COR-L47 (cell line): Measurements from ENCODE around the gene SUPT6H.

Experiments
- DNase-seq: peaks from one replicate; lab custom pipeline; 2025; lab: John Stamatoyannopoulos, UW

SUPT6H gene

GRCh38 chr17:28750178-28751047, 88.4 kb downstream of the SUPT6H start:
- DNase-seq = peak; percentile 86

- no peak for DNase-seq
Measured at GRCh38 chr17:28751600-28752366, 89.8 kb downstream of the SUPT6H start.
